Suprapubic skin (tissue), 4 donors: ENCODE data around the gene RAP1GAP. TPM values are rescaled to one million over a fixed set of nuclear protein-coding genes. Genes with fewer than 3 reads are reported as not detected.

Experiments used
- DNase-seq, 2 donors: peaks; one replicate each; pipeline ENCODE4 v3.0.0-alpha.2; 2019; ENCODE audit warnings: low spot score in 2 of 2
- H3K27ac ChIP-seq: fragments of 200-600 bp; sonication (generic); one replicate; pipeline ENCODE4 v1.5.1; 2019
- H3K27me3 ChIP-seq: fragments of 200-600 bp; sonication (generic); one replicate; pipeline ENCODE4 v1.5.1; 2019
- H3K36me3 ChIP-seq: fragments of 200-600 bp; sonication (generic); one replicate; pipeline ENCODE4 v1.5.1; 2019
- H3K4me1 ChIP-seq: fragments of 200-600 bp; sonication (generic); one replicate; pipeline ENCODE4 v1.5.1; 2019
- H3K4me3 ChIP-seq: fragments of 200-600 bp; sonication (generic); one replicate; pipeline ENCODE4 v1.5.1; 2019; ENCODE audit warnings: mild to moderate bottlenecking
- H3K9me3 ChIP-seq: fragments of 200-600 bp; sonication (generic); one replicate; pipeline ENCODE4 v1.5.1; 2019
- EP300 ChIP-seq: sonication (generic); formaldehyde crosslinking; IDR thresholded peaks from one replicate; pipeline ENCODE4 v1.6.1; 2017; ENCODE audit warnings: antibody characterized with exemption
- POLR2A ChIP-seq, 2 donors: fragments of 450-650 bp; IDR thresholded peaks; one replicate each; pipeline ENCODE4 v1.6.1; 2017; ENCODE audit warnings: antibody characterized with exemption in 2 of 2, mild to moderate bottlenecking in 2 of 2, moderate library complexity in 2 of 2
- POLR2AphosphoS5 ChIP-seq, 3 donors: sonication (generic); formaldehyde crosslinking; IDR thresholded peaks; one replicate each; pipeline ENCODE4 v1.6.1; 2017; ENCODE audit warnings: antibody characterized with exemption in 3 of 3
- WGBS: methylation state at CpG from one replicate; pipeline ENCODE4 v1.1.5; 2018; 5-methylcytosine and 5-hydroxymethylcytosine counted together
- total RNA-seq, 4 donors: library from RNA; depleted of rRNA; stranded (reverse); fragments of >200 nt; gene quantifications; one replicate each; pipeline ENCODE4 v1.1.0, GENCODE V29; 2016
- TF ChIP-seq, protein P1 (sequence below), 2 donors: fragments of 200-600 bp in 1 of 2; fragments of 450-650 bp in 1 of 2; sonication (generic) in 1 of 2; IDR thresholded peaks; one replicate each; pipeline ENCODE4 v1.5.1; 2016 to 2019; ENCODE audit warnings: antibody characterized with exemption in 2 of 2, mild to moderate bottlenecking in 1 of 2, moderate library complexity in 1 of 2

The RAP1GAP gene
- total RNA-seq, 4 donors from 2014 or later = 1.5 to 4.9 (median 3.6) TPM

GRCh38 chr1:21618561-21619374, 50.4 kb downstream of the RAP1GAP start:
- TF ChIP-seq EP300 (no peak), POLR2AphosphoS5 (IDR thresholded peaks at IDR 0.05) (no peak), POLR2A (IDR thresholded peaks at IDR 0.05) (no peak)
- TF ChIP-seq, protein P1, sequence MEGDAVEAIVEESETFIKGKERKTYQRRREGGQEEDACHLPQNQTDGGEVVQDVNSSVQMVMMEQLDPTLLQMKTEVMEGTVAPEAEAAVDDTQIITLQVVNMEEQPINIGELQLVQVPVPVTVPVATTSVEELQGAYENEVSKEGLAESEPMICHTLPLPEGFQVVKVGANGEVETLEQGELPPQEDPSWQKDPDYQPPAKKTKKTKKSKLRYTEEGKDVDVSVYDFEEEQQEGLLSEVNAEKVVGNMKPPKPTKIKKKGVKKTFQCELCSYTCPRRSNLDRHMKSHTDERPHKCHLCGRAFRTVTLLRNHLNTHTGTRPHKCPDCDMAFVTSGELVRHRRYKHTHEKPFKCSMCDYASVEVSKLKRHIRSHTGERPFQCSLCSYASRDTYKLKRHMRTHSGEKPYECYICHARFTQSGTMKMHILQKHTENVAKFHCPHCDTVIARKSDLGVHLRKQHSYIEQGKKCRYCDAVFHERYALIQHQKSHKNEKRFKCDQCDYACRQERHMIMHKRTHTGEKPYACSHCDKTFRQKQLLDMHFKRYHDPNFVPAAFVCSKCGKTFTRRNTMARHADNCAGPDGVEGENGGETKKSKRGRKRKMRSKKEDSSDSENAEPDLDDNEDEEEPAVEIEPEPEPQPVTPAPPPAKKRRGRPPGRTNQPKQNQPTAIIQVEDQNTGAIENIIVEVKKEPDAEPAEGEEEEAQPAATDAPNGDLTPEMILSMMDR (IDR thresholded peaks at IDR 0.05) = no peak
- 26% methylated on average over 10 of the region's 22 CpGs for WGBS
- H3K27me3 ChIP-seq = peaks cover 34% of the 10 kb centered on the region
- no peak for DNase-seq
- H3K36me3 ChIP-seq = no peaks in the 10 kb centered on the region
- peaks cover 61% of the 10 kb centered on the region for H3K4me1 ChIP-seq
- no peak overlapping the region for H3K27ac ChIP-seq
- no peaks in the 10 kb centered on the region for H3K9me3 ChIP-seq
- no peak overlapping the region for H3K4me3 ChIP-seq

- no peaks in the 10 kb centered on the region for H3K9me3 ChIP-seq
- TF ChIP-seq, protein P1 (IDR thresholded peaks at IDR 0.05) = no peak
- no peak for TF ChIP-seq EP300
- no peak for TF ChIP-seq POLR2A (IDR thresholded peaks at IDR 0.05)
- no peak for TF ChIP-seq POLR2AphosphoS5 (IDR thresholded peaks at IDR 0.05)
- peaks cover 27% of the 10 kb centered on the region for H3K27me3 ChIP-seq
- no peaks in the 10 kb centered on the region for H3K36me3 ChIP-seq
- no peak overlapping the region for H3K27ac ChIP-seq
- no peak for DNase-seq
- no peak overlapping the region for H3K4me3 ChIP-seq
- WGBS = 55% methylated on average over 2 of the region's 7 CpGs
- H3K4me1 ChIP-seq = peaks cover 54% of the 10 kb centered on the region
Observed at GRCh38 chr1:21618059-21618458, 51.1 kb downstream of the RAP1GAP start.

DNA sequence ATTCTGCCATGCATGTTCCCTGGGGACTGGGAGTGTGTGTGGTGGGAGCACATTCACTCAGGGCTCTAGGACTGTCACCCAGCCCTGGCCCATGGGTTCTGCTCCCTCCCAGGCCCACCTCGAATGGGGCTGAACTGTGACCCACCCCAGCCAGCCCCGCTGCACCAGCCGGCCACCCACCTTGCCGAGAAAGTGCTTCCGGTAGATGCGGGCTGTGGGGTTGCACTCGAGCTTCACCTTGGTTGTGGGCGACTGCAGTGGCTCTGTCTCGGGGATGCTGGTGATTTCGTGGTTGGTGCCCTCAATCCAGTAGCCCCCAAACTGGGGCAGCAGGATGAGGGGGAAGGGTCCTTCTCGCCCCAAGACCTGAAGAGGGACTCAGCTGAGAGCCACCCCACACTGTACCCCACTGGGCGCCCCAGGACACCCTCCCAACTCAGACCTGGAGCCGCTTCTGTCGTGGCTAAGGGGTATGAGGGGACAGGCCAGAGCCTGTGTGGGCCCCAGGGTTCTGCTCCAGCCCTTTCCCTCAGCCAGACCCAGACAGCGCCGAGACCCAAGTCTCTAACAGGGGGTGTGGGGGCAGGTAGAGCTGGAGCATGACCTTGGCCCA, 51.9 kb downstream of the RAP1GAP start:
- Histone ChIP-seq H3K36me3 (no peaks in the 10 kb centered on the region), H3K4me1 (peaks cover 48% of the 10 kb centered on the region), H3K4me3 (no peak overlapping the region), H3K27me3 (peaks cover 20% of the 10 kb centered on the region), H3K9me3 (no peaks in the 10 kb centered on the region), H3K27ac (no peak overlapping the region)
- no peak for TF ChIP-seq POLR2A (IDR thresholded peaks at IDR 0.05)
- TF ChIP-seq EP300 = no peak
- TF ChIP-seq, protein P1 (IDR thresholded peaks at IDR 0.05) = no peak
- TF ChIP-seq POLR2AphosphoS5 (IDR thresholded peaks at IDR 0.05) = no peak
- WGBS = 97% methylated on average over 9 of the region's 16 CpGs
- no peak for DNase-seq

GRCh38 chr1:21616372-21616771, 52.8 kb downstream of the RAP1GAP start:
- WGBS = 48% methylated on average over 7 of the region's 8 CpGs
- Histone ChIP-seq H3K27ac (no peak overlapping the region), H3K4me1 (peaks cover 42% of the 10 kb centered on the region), H3K9me3 (no peaks in the 10 kb centered on the region), H3K36me3 (no peaks in the 10 kb centered on the region), H3K27me3 (peaks cover 15% of the 10 kb centered on the region), H3K4me3 (no peak overlapping the region)
- no peak for DNase-seq
- no peak for TF ChIP-seq POLR2A (IDR thresholded peaks at IDR 0.05)
- TF ChIP-seq POLR2AphosphoS5 (IDR thresholded peaks at IDR 0.05) = no peak
- TF ChIP-seq, protein P1 (IDR thresholded peaks at IDR 0.05) = no peak
- no peak for TF ChIP-seq EP300

DNA sequence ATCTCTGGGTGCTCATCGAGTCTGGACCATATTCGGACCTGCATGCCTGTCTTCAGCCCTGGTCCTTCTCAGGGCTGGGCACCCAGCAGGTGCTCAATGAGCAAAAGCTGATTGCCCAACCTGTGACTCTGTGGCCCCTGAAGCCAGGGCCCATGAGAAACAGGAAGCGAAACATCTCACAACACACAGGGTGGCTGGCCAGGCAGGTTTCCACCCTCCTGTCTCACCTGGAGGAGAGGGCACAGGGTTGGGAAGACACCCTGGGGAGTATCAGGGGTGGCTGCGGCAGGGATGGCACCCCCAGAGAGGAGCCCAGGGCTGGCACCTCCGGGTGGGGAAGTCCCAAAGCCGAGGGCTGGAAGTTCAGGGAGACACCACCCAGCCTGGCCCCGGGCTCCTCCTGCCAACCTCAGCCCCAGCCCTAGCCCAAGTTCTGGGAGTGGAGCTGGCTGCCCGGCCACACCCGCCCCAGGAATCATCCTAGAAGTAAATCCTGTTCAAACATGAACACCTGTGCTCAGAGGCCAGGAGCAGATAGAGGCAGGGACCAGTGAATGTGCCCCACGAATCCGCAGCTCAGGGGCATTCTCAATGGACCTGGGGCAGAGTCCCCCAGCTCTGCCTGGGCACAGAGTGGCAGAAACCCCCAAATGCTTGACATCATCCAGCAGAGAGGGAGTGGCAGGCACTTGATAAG, 54.6 kb downstream of the RAP1GAP start:
- peaks cover 26% of the 10 kb centered on the region for H3K4me1 ChIP-seq
- H3K27ac ChIP-seq = no peak overlapping the region
- no peak overlapping the region for H3K4me3 ChIP-seq
- H3K9me3 ChIP-seq = no peaks in the 10 kb centered on the region
- peaks cover 5% of the 10 kb centered on the region for H3K27me3 ChIP-seq
- 72% methylated on average over 3 of the region's 11 CpGs for WGBS
- TF ChIP-seq POLR2A (IDR thresholded peaks at IDR 0.05) = no peak
- no peak for TF ChIP-seq EP300
- no peak for TF ChIP-seq POLR2AphosphoS5 (IDR thresholded peaks at IDR 0.05)
- TF ChIP-seq, protein P1 (IDR thresholded peaks at IDR 0.05) = no peak
- no peak for DNase-seq
- H3K36me3 ChIP-seq = no peaks in the 10 kb centered on the region
